Right cardiac atrium (tissue), 5 donors: ENCODE measurements around the gene ABTB1. TPM values are rescaled to one million over a fixed set of nuclear protein-coding genes. Genes with fewer than 3 reads are reported as not detected.
A peak's percentile ranks its signal among the peaks of the same experiment; 100 is the strongest.

ENCODE experiments used
- ATAC-seq, 2 donors: fragments of 200-7000 bp; cut with Tn5 transposase; one replicate each; pipeline versions ENCODE4 v1.8.0 to v1.9.1; 2020; ENCODE audit warnings: moderate library complexity in 2 of 2, mild to moderate bottlenecking in 1 of 2
- DNase-seq, 3 donors: peaks; one replicate each; pipeline ENCODE4 v3.0.0-alpha.2; 2020
- H3K27ac ChIP-seq: one replicate; pipeline ENCODE4 v1.5.1; 2013; ENCODE audit warnings: mild to moderate bottlenecking, low read length, control low read depth, moderate library complexity
- H3K27me3 ChIP-seq: one replicate; pipeline ENCODE4 v1.6.1; 2013; ENCODE audit not compliant: control insufficient read depth, insufficient read depth
- H3K4me1 ChIP-seq: one replicate; pipeline ENCODE4 v1.6.1; 2013; ENCODE audit warnings: low read length; ENCODE audit not compliant: control insufficient read depth, insufficient read depth
- H3K4me3 ChIP-seq: one replicate; pipeline ENCODE4 v1.5.1; 2013; ENCODE audit warnings: low read length, control low read depth
- H3K9me3 ChIP-seq: one replicate; pipeline ENCODE4 v1.6.1; 2013; ENCODE audit warnings: low read length; ENCODE audit not compliant: control insufficient read depth
- WGBS: extraction: QIAGEN DNeasy Blood & Tissue Kit; methylation state at CpG from one replicate; pipeline ENCODE4 v1.1.7; 2013; 5-methylcytosine and 5-hydroxymethylcytosine counted together
- intact Hi-C, 4 donors: fragments of 100-400 bp; cut with DNase I; formaldehyde crosslinking; loops; one replicate each; pipeline versions ENCODE4 v1.11.0 to v1.14.0; 2022 to 2023
- long read RNA-seq, 4 donors: library from polyadenylated mRNA; unstranded; transcript quantifications; one replicate each; pipeline ENCODE4 v2.0.0, GENCODE V29; 2020 to 2021
- polyA plus RNA-seq: library from polyadenylated mRNA; stranded (reverse); fragments of 200-250 nt; gene quantifications from one replicate; pipeline ENCODE4 v1.2.3, GENCODE V29; 2013
- total RNA-seq, 4 donors: library from RNA; stranded (reverse); fragmentation: NEBNext Ultra II Directional; extraction: Animal tissue kit (Norgen Biotek cat#: 25700); gene quantifications; one replicate each; pipeline ENCODE4 v1.2.1, GENCODE V29; 2021
- donor health status: healthy with polysubstance abuse.
- donor health status: DM: no; HTN: yes; CAD: no.
- donor health status: DM: no; HTN: no; CAD: no.
- donor health status: DM: no; HTN: yes; CAD: no; lungs with severe emphysema.
- donor health status: DM: yes; HTN: yes; CAD: no.

ABTB1 gene
- 10 to 100 TPM; 20.2 to 47.1 (median 34.1) TPM for total RNA-seq
- polyA plus RNA-seq = 38.2 TPM
- long read RNA-seq, donor 1, transcript ABTB1-202 (12 exons, 1,961 nt) = minor isoform, 20 of 89 reads
- long read RNA-seq, donor 1, transcript ABTB1-208 (12 exons, 1,915 nt) = minor isoform, 10 of 89 reads
- long read RNA-seq, donor 1, transcript ABTB1-201 (12 exons, 1,965 nt) = major isoform, 35 of 89 reads
- long read RNA-seq, donor 1, partial matches to known transcripts = 5 of 89 reads
- long read RNA-seq, donor 1, other reads (novel, unspliced or antisense) = 18 of 89 reads
- long read RNA-seq, donor 2, transcript ABTB1-202 (12 exons, 1,961 nt) = minor isoform, 9 of 67 reads
- long read RNA-seq, donor 2, transcript ABTB1-201 (12 exons, 1,965 nt) = major isoform, 23 of 67 reads
- long read RNA-seq, donor 2, partial matches to known transcripts = 10 of 67 reads
- long read RNA-seq, donor 2, other reads (novel, unspliced or antisense) = 18 of 67 reads
- long read RNA-seq, donor 3, transcript ABTB1-208 (12 exons, 1,915 nt) = minor isoform, 14 of 135 reads
- long read RNA-seq, donor 3, transcript ABTB1-202 (12 exons, 1,961 nt) = minor isoform, 27 of 135 reads
- long read RNA-seq, donor 3, transcript ABTB1-201 (12 exons, 1,965 nt) = major isoform, 51 of 135 reads
- long read RNA-seq, donor 3, partial matches to known transcripts = 7 of 135 reads
- long read RNA-seq, donor 3, other reads (novel, unspliced or antisense) = 36 of 135 reads
- long read RNA-seq, donor 4, transcript ABTB1-208 (12 exons, 1,915 nt) = minor isoform, 7 of 64 reads
- long read RNA-seq, donor 4, transcript ABTB1-202 (12 exons, 1,961 nt) = minor isoform, 13 of 64 reads
- long read RNA-seq, donor 4, transcript ABTB1-201 (12 exons, 1,965 nt) = major isoform, 14 of 64 reads
- long read RNA-seq, donor 4, partial matches to known transcripts = 7 of 64 reads
- long read RNA-seq, donor 4, other reads (novel, unspliced or antisense) = 23 of 64 reads

DNA sequence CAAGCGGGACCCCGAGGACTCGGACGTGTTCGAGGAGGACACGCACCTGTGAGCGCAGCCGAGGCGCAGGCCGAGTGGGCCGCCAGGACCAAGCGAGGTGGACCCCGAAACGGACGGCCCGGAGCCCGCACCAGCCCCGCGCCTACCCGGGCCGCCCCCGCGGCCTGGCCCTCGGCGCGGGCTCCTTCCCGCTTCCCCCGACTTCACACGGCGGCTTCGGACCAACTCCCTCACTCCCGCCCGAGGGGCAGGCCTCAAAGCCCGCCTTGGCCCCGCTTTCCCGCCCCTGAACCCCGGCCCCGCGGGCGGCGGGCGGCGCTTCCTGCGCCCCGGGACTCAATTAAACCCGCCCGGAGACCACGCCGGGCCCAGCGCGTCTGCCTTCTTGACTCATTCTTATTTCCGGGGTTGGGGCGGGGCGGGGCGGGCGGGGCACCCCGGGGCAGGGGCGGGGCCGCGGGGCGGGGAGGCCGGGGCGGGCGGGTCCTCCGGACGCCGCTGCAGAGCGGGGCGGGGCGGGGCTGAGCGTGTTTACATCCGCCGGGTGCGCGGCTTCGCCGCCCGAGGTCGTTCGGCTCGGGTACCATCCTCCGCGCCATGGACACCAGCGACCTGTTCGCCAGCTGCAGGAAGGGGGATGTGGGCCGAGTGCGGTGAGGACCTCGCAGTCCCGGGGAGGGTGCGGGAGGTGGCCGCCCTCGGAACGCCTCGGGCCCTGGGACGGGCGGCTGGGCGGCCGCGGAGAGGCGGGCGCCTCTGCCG, at the start of gene ABTB1:
Gene ABTB1 (plus strand): TSS at position 524 of the 762 bp plus-strand sequence. CDS start 74 bp downstream, at position 598.
- Histone ChIP-seq H3K27ac (peak within 1 kb of the TSS; percentile 62), H3K27me3 (no peaks in the 10 kb centered on the region), H3K4me1 (peaks cover 5% of the 10 kb centered on the region), H3K4me3 (peak within 1 kb of the TSS; percentile 90), H3K9me3 (no peaks in the 10 kb centered on the region)
- DNase-seq (peak; percentile 89 to 96 (median 95)), ATAC-seq (peak; percentile 86 to 87)
- intact Hi-C loops = no loop called here
- WGBS = under 1% methylated on average over 100 of the region's 102 CpGs

DNA sequence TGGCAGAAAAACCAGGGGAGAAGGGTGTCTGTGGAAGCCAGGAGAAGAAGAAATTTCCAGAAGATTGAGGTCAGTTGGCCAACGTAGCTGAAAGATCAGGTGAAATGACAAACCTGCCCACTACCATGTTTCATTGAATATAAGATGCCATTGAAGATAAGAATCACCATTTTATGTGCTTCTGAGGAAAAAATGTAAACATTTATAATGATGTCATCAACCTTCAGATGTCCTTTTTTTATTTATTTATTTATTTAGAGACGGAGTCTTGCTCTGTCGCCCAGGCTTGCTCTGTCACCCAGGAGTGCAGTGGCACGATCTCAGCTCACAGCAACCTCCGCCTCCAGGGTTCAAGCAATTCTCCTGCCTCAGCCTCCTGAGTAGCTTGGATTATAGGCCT, 48.7 kb upstream of the ABTB1 start:
- no peak overlapping the region for H3K4me3 ChIP-seq
- intact Hi-C loops = no loop called here
- DNase-seq (no peak), ATAC-seq (no peak)
- no peak overlapping the region for H3K27ac ChIP-seq
- 91% methylated on average over 5 of the region's 5 CpGs for WGBS
- H3K4me1 ChIP-seq = no peaks in the 10 kb centered on the region
- H3K9me3 ChIP-seq = no peaks in the 10 kb centered on the region
- H3K27me3 ChIP-seq = no peaks in the 10 kb centered on the region

DNA sequence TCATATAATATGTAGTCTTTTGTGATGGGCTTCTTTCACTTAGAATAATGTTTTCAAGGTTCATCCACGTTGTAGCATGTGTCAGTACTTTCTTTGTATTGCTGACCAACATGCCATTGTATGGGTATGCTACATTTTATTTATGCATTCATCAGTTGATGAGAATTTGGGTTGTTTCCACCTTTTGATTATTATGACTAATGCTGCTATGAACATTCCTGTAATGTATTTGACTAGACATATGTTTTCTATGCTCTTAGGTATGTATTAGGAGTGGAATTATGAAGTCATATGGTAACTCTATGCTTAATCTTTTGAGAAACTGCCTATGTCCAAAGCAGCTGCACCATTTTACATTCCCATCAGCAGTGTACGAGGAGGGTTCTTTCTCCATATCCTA, 46.9 kb upstream of the ABTB1 start:
- no peak overlapping the region for H3K27ac ChIP-seq
- H3K27me3 ChIP-seq = no peaks in the 10 kb centered on the region
- 38% methylated on average over 2 of the region's 2 CpGs for WGBS
- H3K4me3 ChIP-seq = no peak overlapping the region
- H3K4me1 ChIP-seq = peaks cover 5% of the 10 kb centered on the region
- intact Hi-C loops = no loop called here
- ATAC-seq (no peak), DNase-seq (no peak)
- H3K9me3 ChIP-seq = no peaks in the 10 kb centered on the region

DNA sequence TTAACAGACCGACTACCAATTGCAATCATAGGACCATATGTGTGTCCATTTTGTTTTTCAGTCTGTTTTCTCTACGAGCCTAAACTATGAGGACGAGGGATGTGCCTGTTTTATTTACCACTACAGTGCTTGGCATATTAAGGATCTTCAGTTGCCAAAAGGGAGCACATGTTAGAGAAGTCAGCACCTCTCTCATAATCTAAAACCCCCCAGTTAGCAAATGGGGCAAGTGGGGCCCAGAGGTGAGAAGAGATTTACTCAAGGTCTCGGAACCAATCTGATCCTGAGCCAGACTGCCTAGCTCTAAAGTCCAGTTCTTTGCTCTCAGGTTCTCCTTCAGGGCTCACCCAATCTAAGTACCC, 44.3 kb upstream of the ABTB1 start:
- Histone ChIP-seq H3K4me3 (no peak overlapping the region), H3K27me3 (no peaks in the 10 kb centered on the region), H3K27ac (no peak overlapping the region), H3K9me3 (no peaks in the 10 kb centered on the region), H3K4me1 (peaks cover 5% of the 10 kb centered on the region)
- intact Hi-C loops = no loop called here
- 68% methylated on average over 4 of the region's 4 CpGs for WGBS
- no peak for ATAC-seq
- DNase-seq = no peak

DNA sequence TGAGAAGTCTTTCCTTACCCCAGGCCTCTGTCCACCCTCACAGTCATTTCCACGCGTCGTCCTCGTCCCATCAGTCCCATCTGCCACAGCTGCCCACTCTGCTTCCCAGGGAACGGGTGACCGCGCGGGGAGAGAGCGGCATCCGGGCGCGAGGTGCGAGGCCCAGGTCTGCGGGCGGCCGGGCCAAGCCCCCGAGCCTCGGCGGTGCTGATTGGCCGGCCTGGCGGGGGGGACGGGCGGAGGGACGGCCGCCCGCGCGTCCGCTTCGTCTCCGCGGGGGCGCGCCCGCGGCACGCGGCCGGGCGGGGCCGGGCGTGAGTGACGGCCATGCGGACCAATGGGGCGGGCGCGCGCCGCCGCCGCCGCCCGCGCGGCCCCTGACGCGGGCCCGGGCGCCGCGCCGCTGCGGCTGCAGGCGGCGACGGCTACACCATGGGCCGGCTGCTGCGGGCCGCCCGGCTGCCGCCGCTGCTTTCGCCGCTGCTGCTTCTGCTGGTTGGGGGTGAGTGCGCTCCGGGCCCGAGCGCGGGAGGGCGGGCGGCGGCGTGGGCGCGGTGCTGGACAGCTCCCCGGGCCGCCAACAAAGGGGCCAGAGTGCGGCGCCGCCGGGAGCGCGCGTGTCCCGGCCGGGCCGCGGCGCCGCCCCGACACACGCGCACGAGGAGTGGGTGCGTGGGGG, 43.8 kb upstream of the ABTB1 start, which contains the start of gene PODXL2:
Gene PODXL2 (plus strand): TSS at position 398 of the 679 bp plus-strand sequence. CDS start 35 bp downstream, at position 433.
- peak; percentile 82 for ATAC-seq
- DNase-seq = peak; percentile 53 to 85 (median 84)
- intact Hi-C loops = no loop called here
- Histone ChIP-seq H3K4me1 (peaks cover 5% of the 10 kb centered on the region), H3K4me3 (peak within 1 kb of the TSS; percentile 50), H3K27ac (no peak within 1 kb of the TSS), H3K9me3 (no peaks in the 10 kb centered on the region), H3K27me3 (no peaks in the 10 kb centered on the region)
- 5% methylated on average over 105 of the region's 105 CpGs for WGBS

DNA sequence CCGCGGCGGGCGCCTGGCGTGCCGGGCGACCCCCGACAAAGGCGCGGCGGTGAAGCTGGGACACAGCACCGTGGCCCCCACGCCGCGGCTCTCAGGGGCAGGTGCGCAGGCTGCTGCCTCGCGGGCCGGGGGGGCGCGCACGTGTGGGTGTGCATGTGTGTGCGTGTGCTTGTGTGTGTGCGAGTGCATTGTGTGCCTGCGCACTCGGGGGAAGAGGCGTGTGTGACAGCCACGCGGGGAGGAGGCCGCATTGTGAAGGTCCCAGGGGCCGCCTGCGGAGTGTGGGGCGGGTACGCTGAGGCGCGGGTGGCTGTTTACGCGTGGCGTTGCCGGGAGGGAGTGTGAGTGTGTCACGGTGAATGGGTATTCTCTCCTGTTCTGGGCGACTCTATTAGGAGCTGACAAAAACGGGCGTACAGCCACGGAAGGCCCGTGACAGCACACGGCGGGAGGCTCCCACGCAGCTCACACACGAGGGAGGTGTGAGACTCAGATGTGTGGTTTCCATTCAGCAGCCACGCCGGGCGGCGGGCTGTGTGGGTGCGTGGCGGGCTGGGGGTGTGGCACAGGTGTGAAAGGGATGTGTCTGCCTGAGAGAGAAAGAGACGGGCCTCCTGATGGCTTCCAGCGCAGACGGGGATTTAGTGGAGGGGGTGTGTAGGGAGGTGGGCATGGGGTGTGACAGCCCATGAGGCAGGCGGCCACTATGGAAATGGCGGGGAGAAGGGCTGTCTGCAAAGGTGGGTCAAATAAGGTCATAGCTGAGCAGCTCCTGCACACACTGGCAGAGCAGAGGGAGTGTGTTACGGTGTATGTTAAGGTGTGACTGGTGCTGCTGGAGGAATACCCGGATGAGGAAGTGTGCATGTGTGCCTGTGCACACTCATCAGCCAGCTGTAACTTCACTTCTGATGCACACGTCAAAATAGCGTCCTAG, 43.0 kb upstream of the ABTB1 start:
- peaks cover 5% of the 10 kb centered on the region for H3K4me1 ChIP-seq
- H3K4me3 ChIP-seq = peak overlapping the region; percentile 50
- peak; percentile 34 to 66 (median 51) for DNase-seq
- WGBS = 20% methylated on average over 65 of the region's 65 CpGs
- H3K27ac ChIP-seq = no peak overlapping the region
- intact Hi-C loops = no loop called here
- H3K27me3 ChIP-seq = no peaks in the 10 kb centered on the region
- H3K9me3 ChIP-seq = no peaks in the 10 kb centered on the region
- peak; percentile 32 to 39 for ATAC-seq

DNA sequence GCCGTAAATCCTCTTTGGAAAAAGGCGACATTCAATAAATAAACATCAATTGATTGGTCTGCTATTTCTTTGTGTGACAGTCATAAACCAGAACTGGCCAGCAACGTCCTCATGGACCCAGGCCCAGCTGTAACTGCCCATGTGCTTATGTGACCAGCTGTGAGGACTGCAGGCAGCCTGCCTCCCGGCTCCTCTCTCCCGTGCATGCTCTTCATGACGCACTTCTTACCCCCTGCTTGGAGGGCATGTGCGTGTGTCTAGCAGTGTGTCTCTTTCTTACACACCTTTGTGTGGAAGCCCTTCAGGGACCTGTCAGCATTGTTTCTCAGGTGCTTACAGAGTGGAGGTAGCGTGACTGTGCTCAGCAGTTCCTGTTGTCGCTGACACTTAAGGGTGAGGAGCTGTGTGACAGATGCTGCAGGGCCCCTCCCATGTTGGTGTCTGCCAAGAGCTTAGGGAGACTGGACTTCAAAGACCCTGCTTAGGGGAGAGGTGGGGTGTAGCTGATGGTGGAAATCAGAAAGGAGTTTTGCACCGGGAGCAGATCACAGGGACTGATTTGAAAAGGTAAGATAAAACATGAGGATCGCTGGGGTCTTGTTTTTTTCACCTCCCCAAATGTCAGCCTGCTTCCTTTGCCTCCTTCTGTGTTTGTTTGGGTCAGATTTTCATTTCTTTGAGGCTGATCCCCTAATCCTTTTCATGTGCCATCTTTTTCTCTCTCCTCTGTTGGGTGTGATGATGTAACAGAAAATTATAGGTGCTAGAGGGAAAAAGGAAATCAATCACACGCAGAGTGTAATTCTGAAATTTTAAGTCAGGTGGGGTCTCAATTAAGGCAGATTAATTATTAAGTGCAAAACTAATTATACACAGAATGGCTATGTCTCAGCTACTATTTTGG, 41.7 kb upstream of the ABTB1 start:
- Histone ChIP-seq H3K9me3 (no peaks in the 10 kb centered on the region), H3K4me1 (peaks cover 5% of the 10 kb centered on the region), H3K4me3 (no peak overlapping the region), H3K27me3 (no peaks in the 10 kb centered on the region), H3K27ac (no peak overlapping the region)
- DNase-seq (no peak), ATAC-seq (no peak)
- WGBS = 81% methylated on average over 12 of the region's 12 CpGs
- intact Hi-C loops = no loop called here

DNA sequence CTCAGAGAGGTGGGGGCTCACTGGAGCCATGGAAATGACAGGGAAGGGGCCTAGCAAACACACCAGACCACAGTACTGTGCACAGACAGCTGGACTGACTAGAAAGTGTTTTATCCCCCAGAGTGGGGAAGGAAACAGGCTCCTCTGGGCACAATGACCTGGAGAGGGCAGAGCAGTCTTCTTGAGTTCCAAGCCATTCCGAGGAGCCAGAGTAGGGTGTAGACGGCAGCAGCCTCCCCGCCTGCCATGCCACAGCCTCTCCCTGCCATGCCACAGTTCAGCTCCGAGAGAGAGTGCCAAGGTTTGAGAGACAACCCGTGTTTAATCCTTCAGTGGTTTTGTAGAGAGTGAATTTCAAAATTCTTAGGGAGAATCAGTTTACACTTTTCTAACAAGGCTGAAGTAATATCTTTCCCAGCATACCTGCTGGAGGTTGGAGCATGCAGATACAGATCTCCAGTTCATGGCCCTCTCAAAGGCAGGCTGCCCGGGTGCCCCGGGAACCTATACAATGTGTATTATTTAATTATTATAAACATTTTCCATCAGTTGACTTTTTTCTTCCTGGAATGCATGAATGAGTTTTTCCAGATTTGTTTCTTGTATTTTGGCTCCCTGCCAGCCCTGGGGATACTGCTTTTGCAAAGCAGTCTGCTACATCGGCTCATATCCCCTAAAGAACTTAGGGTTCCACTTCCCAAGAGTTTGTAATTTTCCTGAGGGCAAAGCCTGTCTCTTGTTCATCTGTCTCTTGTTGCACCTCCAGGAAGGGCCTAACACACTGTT, 40.5 kb upstream of the ABTB1 start:
- intact Hi-C loops = no loop called here
- no peak overlapping the region for H3K4me3 ChIP-seq
- H3K27me3 ChIP-seq = no peaks in the 10 kb centered on the region
- no peak overlapping the region for H3K27ac ChIP-seq
- peaks cover 5% of the 10 kb centered on the region for H3K4me1 ChIP-seq
- 68% methylated on average over 8 of the region's 8 CpGs for WGBS
- no peak for ATAC-seq
- no peak for DNase-seq
- H3K9me3 ChIP-seq = no peaks in the 10 kb centered on the region
